HG02610 (cell line): ENCODE data around the gene RNF40.
"Not testable (repeated sequence)": the region's sequence is repeated elsewhere in the genome, so short reads cannot be mapped to it uniquely, and the experiment has no call there.

ENCODE experiments used
- ATAC-seq: cut with Tn5 transposase; IDR thresholded peaks from one replicate; pipeline ENCODE4 v1.9.1; 2021; ENCODE audit warnings: mild to moderate bottlenecking, moderate library complexity; ENCODE audit not compliant: unreplicated experiment

RNF40 gene

GRCh38 chr16:30780549-30780948, 18.4 kb downstream of the RNF40 start:
- ATAC-seq = no peak

- no peak for ATAC-seq
These were observed 20.6 kb downstream of the RNF40 start for GRCh38 chr16:30782486-30783279.

GRCh38 chr16:30783280-30784109, 21.4 kb downstream of the RNF40 start:
- ATAC-seq = no peak

GRCh38 chr16:30784215-30784614, 22.1 kb downstream of the RNF40 start:
- no peak for ATAC-seq

- ATAC-seq = no peak
These were observed 23.3 kb downstream of the RNF40 start for GRCh38 chr16:30785126-30786106.

GRCh38 chr16:30786115-30786935, 24.2 kb downstream of the RNF40 start:
- ATAC-seq = no peak

GRCh38 chr16:30786936-30787612, 25.0 kb downstream of the RNF40 start, which contains the start of gene ZNF629:
Gene ZNF629, minus strand, starts transcription at chr16:30787205. Its CDS starts 2,723 bp downstream, at chr16:30784482.
- no peak for ATAC-seq

- ATAC-seq = no peak
These were observed 25.7 kb downstream of the RNF40 start for GRCh38 chr16:30787613-30788378.

- ATAC-seq = no peak
These were observed 31.5 kb downstream of the RNF40 start for GRCh38 chr16:30793508-30794069.

- no peak for ATAC-seq
These were observed 32.5 kb downstream of the RNF40 start for GRCh38 chr16:30794634-30795033.

GRCh38 chr16:30797670-30798309, 35.7 kb downstream of the RNF40 start:
- no peak for ATAC-seq

GRCh38 chr16:30802936-30803335, 40.8 kb downstream of the RNF40 start:
- ATAC-seq = no peak

GRCh38 chr16:30805056-30805369, 42.9 kb downstream of the RNF40 start:
- no peak for ATAC-seq

GRCh38 chr16:30805370-30806169, 43.4 kb downstream of the RNF40 start:
- peak; percentile 61 for ATAC-seq

GRCh38 chr16:30808146-30808545, 46.0 kb downstream of the RNF40 start:
- ATAC-seq = no peak

- not testable (repeated sequence) for ATAC-seq
These were observed 46.8 kb downstream of the RNF40 start for GRCh38 chr16:30808890-30809426.

GRCh38 chr16:30809675-30810074, 47.6 kb downstream of the RNF40 start:
- not testable (repeated sequence) for ATAC-seq
